ENCODE results near the gene LPCAT4.

The LPCAT4 gene

DNA sequence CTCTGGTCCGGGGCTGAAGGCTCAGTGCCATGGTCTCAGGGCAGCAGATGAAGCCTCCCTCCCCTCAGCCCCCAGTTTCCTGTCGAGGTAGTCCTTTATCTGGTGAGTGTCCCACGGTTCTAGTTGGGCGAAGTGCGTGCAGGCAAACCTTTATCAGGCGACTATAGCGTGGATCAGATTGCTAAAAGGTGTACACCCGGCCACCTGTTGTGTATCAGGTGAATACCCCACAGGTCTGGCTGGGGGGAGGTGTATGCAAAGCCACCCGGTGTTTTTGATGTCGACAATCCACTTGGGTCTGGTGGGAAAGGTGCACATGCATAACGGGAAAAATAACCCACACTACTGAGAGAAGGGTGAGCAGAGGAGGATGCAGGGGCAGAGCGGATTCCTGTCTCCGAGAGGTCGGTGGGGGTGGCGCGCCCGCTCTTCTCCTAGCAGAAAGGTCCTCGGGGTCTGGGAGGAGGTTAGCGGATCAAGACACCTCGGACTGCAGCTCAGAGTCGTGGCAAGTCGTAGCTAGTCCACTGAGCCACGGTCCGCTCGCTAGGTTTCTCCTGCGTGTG, 29.9 kb downstream of the LPCAT4 start:
- no peak for DNase-seq (ENCODE audit: low spot score)

DNA sequence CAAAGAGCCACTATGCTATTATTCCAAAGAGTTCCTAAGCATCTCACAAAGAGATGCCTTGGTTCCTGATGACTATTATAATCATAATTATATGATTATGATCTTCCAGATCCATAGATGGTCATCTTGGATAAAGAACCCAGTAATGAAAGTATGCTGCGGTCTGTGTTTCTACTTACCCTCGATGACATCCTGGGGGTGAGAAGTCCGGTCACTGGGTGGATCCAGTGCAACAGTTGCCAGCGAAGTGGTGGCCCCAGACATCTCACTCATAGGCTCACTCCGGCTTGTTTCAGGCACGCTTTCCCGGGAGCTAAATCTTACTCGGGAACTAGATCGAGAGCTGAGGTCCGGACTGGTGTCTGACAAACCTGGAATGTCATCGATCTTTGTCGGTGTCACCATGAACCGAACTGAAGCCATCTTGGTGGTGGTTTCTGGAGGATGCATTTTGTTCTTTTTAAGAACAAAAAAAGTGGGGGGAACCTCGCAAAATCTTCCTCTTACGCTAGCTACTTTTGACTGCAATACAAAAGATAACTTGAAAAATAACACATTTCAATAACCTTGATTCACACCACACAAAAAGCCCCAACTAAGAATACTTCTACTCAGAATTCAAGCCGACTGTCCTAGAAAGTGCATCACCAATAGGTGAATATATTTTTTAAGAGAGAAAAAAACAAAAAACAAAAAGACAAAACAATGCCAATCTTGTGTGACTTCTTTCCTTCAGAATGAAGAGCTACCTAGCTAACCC, 30.6 kb downstream of the LPCAT4 start:
- DNase-seq (ENCODE audit: low spot score) = no peak

DNA sequence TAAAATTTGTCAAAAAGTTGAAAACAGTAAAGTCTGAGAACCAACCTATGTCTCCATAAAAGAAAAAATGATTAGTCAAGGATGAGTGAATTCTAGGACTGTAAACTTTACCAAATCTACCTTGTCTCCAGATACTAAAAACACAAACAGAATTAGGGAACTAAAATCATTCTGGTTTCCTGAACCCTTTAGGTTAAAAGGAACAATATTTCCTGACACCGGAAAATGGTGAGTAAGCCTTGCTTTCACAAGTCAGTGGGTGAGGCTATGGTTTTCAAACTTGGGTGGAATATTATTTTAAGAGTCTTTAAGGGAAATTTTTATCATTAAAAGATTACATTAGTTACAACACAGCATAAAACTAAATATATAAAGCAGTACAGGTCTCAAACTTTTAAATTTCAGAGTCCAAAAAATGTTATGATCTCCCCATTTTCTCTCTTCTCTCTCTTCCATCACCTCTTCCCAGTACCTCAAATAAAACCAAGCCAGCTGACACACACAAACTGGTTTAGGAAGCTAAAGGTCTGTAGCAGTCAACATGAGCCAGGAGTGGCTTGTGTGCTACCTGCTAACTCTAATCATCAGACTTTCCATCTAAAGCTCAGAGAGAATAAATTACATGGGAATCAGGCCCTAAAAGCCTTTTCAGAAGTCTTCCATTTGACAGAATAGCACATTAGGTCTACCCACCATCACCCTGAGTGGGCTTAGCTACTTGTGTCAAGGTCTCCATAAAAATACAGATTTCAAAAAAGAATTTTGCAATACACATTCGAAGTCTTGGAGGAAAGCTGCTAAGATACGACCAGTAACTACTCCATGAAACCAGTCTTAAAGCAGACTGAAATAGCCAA, 31.6 kb downstream of the LPCAT4 start:
- no peak for DNase-seq (ENCODE audit: low spot score)

DNA sequence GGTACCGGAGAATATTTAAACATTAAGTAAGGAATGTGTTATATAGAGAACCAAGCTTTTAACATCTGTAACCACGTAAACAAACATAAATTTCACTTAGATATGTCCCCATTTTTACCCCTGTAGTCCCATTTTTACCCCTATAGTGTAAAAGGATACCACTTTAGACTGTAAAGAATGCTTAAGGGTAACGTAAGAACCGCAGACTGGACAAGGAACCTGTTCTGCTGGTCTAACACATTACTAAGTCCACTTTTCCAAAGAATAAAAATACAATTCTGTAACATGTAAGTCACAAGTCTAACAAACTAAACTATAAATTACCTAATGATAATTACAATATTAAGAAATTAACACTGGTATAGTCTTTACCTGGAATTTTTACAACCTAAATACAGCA, 32.3 kb downstream of the LPCAT4 start:
- DNase-seq (ENCODE audit: low spot score) = no peak

DNA sequence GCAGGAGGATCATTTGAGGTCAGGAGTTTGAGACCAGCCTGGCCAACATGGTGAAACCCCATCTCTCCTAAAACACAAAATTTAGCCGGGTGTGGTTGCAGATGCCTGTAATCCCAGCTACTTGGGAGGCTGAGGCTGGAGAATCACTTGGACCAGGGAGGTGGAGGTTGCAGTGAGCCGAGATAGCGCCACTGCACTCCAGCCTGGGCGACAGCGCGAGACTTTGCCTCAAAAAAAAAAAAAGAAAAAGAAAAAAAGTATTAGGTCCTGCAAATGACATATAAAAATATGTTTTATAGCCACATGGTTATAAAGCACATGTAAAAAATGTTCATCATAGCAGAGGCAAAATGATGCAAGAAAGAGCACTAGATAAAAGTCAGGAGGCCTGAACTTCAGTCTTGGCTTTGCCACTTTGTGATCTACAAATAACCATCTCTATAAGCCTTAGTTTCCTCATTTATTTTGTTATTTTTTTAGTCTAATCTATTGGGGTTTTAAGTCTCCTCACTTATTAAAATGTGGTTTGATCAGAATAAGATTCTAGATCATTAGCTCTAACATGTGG, 34.4 kb downstream of the LPCAT4 start:
- no peak for DNase-seq (ENCODE audit: low spot score)

DNA sequence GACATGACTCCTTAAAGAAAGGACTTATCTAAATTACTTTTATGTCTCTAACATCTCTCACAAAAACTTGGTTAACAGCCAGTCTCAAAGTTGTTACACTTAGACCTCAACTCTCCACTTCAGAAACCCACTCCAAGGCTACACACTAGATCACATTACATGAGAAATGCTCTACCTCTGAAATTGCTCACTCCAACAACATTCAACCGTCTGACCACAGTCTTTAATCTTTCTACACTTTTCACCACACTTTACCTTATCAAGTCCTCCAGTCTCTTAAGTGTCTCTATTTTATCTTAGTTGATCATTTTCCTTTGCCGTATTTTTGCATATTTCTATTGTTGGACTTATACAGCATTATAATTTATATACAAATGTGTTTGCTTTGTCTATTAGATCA, 35.2 kb downstream of the LPCAT4 start:
- DNase-seq (ENCODE audit: low spot score) = no peak

DNA sequence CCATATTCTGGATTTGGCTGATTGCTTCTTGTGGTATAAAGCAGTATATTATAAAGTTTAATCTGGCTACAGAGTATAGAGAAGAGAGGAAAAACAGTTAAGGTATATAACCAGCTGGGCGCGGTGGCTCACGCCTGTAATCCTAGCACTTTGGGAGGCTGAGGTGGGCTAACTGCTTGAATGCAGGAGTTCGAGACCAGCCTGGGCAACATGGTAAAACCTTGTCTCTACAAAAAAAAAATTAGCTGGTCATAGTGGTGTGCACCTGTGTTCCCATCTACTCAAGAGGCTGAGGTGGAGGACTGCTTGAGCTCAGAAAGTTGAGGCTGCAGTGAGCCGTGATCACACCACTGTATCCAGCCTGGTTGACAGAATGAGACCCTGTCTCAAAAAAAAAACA, 36.7 kb downstream of the LPCAT4 start:
- DNase-seq (ENCODE audit: low spot score) = no peak

DNA sequence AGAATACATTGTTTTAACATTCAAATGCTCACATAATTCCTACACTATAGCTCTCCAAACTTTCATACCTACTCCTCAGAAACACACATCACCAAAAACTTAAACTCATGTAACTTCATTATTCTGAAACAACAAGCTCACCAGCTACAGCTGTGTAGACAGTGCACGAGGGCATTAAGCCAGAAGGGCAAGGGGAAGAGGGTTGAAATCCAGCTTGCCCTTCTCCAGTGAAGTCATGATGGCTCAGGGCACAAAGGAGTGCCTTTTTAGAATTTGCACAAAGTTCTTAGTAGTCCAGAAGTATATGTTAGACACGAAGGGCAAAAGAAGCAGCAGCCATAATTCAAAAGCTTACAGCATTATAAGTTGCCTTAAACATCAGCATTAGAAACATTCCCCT, 38.0 kb downstream of the LPCAT4 start:
- no peak for DNase-seq (ENCODE audit: low spot score)

DNA sequence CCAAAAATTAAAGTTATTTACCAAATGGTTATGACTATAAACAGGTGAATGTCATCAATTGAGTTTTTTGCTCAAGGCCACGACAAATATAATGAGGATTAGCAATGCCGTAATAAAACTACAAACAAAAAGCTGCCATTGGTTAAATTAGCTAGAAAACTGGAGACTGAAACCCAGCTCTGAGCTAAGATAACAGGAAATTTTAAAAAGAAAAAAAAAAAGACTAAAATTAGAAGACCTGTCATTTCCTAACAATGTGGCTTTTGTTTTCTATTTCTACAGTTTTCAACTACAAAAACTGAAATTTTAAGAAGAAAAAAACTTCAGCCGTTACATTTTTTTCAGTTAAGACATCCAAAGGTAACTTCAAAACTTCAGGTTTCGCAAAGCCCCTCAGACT, 39.1 kb downstream of the LPCAT4 start:
- DNase-seq (ENCODE audit: low spot score) = no peak

DNA sequence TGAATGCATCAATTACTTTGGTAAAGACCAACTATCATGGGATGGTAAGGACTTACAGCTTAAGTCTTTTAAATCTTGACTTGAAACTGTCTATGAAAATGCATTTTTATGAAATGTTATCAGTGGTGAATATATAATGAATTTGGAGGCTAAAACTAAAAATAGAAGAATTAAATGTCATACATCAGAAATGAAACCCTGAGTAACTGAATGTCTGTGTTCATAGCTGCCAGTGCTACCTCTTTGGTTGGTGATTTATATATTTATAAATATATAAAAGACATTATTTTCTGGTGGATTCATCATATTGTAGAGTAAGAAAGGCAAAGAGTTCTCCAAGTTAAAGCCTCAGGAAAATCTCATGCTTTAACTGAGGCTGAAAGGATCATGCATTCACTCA, 41.6 kb downstream of the LPCAT4 start:
- no peak for DNase-seq (ENCODE audit: low spot score)

DNA sequence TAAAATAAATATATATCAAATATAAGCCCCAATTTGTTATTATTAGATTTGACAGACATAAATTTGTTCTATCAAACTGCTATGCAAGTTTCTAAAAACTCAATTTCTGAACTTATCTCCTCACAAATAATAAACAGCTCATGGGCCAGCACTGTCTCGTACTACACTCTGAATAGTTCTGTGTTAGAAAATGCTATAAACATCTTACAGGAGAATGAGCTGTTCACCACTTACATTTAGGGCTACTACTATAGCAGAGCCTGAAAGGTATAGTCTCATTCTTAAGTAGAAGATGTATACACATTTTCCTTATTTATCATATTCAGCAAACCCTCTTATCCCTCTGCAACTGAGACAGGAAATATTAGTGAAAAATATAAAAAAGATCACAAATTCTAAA, 42.1 kb downstream of the LPCAT4 start:
- no peak for DNase-seq (ENCODE audit: low spot score)

DNA sequence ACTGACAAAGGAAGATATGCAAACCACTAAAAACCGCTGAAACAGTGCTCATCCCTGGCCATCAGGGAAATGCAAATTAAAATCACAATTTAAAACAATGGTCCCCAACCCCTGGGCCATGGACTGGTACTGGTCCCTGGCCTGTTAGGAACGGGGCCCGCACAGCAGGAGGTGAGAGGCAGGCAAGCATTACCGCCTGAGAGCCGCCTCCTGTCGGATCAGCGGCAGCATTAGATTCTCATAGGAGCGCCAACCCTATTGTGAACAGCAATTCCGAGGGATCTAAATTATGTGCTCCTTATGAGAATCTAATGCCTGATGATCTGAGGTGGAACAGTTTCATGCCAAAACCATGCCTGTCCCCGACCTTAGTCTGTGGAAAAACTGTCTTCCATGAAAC, 43.8 kb downstream of the LPCAT4 start:
- DNase-seq (ENCODE audit: low spot score) = no peak

DNA sequence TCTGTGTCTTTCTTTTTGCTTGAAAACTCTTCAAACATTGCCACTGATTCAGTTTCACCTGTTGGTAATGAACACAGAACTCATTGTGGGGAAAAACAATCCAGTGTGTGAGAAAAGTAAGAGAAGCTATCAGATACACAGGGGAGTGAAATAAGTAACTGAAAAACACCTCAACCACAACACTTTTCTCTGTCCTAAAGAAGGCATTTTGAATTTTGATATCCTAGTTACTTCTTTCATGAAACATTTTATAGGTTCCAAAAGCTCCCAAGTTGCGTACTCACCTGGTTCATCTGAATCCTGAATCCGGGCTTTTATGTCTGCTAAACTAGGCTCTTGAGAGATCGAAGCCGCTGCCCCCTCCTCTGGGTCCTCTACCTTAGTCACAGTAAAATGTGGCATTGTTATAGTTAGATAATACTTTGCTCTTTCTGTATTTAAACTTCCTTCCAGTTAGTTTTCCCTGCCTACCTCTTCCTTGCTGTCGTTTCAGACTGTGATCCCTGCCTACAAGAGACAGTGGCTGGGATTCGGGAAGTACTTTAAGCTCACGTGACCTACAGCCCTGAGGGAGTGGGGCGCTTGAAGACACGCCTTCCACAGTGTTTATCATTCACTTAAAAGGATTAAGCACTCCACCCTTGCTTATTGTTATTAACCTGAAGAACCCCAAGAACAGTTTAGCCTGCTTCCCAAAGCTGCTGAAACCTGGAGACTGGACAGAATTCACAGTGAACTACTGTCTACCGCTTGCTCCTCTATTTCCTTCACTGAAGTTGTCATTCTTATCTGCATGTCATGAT, 48.5 kb downstream of the LPCAT4 start:
- peak; percentile 64 for DNase-seq (ENCODE audit: low spot score)

DNA sequence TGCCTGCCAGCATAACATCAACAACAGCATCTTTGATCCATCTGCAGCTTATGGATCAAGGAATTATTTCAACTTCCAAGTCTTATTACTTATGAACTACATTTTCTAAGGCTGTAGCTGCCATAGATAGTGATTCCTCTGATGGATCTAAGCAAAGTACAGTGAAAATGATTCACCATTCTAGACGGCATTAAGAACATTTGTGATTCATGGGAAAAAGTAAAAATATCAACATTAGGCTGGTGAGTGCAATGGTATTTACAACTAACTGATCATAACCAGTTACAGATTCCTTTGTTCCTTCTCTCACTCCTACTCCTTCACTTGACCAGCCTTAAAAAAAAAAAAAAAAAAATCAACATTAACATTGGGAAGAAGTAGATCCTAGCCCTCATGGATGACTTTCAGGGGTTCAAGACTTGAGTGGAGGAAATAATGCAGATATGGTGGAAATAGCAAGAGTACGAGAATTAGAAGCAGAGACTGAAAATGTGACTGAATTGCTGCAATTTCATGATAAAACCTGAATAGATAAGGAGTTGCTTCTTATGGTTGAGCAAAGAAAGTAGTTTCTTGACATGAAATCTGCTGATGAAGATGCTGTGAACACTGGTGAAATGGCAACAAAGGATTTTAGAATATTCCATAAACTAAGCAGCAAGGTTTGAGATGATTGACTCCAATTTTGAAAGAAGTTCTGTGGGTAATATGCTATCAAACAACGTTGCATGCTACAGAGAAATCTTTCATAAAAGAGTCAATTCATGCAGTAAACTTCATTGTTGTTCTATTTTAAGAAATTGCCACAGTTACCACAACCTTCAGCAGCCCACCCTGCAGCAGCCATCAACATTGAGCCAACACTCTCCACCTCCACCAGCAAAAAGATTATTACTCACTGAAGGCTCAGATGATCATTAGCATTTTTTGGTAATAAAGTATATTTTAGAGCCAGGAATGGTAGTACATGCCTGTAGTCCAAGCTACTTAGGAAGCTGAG, 52.2 kb downstream of the LPCAT4 start:
- no peak for DNase-seq (ENCODE audit: low spot score)

DNA sequence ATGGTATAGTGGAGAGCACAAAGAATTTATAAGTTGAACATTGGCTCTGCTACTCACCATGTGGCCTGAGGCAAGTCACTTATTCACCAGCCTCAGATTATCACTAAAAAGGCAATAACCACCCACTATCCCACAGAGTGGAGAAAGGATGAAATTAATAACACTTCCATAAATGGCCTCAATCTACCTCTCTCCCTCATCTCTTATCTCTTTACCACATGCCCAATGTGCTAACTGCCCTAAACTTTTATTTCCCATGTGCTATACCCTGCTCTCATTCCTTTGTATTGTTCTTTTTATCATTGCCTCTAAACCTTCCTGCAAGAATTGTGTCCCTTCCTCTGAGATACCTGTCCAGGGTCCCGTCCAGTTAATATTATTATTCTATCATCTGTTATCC, 55.4 kb downstream of the LPCAT4 start:
- DNase-seq (ENCODE audit: low spot score) = no peak
